Measurements from ENCODE around the gene AUTS2. TPM values are rescaled to one million over a fixed set of nuclear protein-coding genes. Genes with fewer than 3 reads are reported as not detected.

Gene AUTS2
- total RNA-seq, 1 experiment from 2014 or later = 256 TPM

DNA sequence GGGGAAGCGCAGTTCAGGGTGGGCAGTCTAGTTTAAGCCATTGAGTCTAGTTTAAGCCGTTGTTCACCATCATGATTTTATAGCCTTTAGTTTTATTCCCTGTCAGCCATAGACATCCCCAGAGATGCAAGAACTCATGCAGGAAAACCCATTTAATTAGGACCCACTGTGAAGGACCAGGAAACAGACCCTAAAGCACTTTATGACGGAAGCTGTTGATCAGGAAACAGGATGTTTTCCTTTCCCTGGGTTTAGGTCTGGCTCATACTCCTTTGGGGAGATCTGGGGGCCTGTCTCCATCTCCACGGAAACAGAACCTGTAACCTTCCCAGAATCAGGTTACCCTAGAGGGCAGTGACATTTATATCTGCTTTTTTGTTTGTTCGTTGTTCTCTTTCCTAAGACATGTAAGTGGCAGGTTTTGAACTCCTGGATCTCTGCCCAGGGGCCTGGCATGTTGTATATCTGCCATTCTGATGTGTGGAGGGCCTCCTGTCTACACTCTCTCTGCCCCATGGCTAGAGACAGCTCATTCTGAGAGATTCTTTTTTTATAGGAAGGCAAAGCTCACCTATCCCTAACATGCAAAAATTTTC is 876.5 kb downstream of the AUTS2 start:
- H3K27ac Mint-ChIP-seq = no peak overlapping the region
- Histone ChIP-seq H2BK12ac (ENCODE audit: insufficient read length, low read depth, low read length) (no peak overlapping the region), H4K91ac (ENCODE audit: insufficient read length, low read depth, low read length) (no peak overlapping the region), H3K56ac (ENCODE audit: insufficient read length, low read depth, low read length) (no peak overlapping the region), H3K79me2 (ENCODE audit: insufficient read depth, low read length) (no peaks in the 10 kb centered on the region), H4K8ac (replicated peaks; ENCODE audit: insufficient read length, low read depth, low read length) (no peak overlapping the region), H3K18ac (ENCODE audit: insufficient read length, low read depth, low read length) (no peak overlapping the region), H3T11ph (ENCODE audit: low read length) (no peak overlapping the region), H3K23ac (ENCODE audit: insufficient read length, low read depth, low read length) (no peak overlapping the region), H3K4me1 (ENCODE audit: insufficient read depth, low read length) (no peaks in the 10 kb centered on the region), H3K23me2 (ENCODE audit: insufficient read length, low read depth, low read length, poor library complexity, severe bottlenecking) (no peaks in the 10 kb centered on the region), H3K14ac (ENCODE audit: insufficient read depth, low read length) (no peak overlapping the region), H4K20me1 (ENCODE audit: control insufficient read depth, insufficient read depth, insufficient read length) (no peaks in the 10 kb centered on the region), H3K27ac (ENCODE audit: insufficient read length, low read depth, low read length) (no peak overlapping the region), H2AK5ac (ENCODE audit: insufficient read length, low read length) (no peak overlapping the region), H2BK5ac (ENCODE audit: insufficient read length, low read length) (no peak overlapping the region), H3K9me3 (ENCODE audit: control insufficient read depth, low read depth, low read length) (no peaks in the 10 kb centered on the region), H2BK120ac (ENCODE audit: low read depth, low read length, poor library complexity, severe bottlenecking) (no peak overlapping the region), H3K27me3 (ENCODE audit: insufficient read depth, low read length) (no peaks in the 10 kb centered on the region), H3K9ac (ENCODE audit: extremely low read depth, insufficient read length, low read length) (no peak overlapping the region), H2BK15ac (ENCODE audit: low read depth, low read length) (no peak overlapping the region), H4K5ac (ENCODE audit: insufficient read length, low read depth, low read length) (no peak overlapping the region), H2AFZ (ENCODE audit: low read length) (no peak overlapping the region), H3K79me1 (ENCODE audit: insufficient read depth, low read depth, low read length, poor library complexity, severe bottlenecking) (no peaks in the 10 kb centered on the region), H3K4ac (ENCODE audit: low read depth, low read length) (no peak overlapping the region), H2BK20ac (ENCODE audit: low read depth, low read length, poor library complexity, severe bottlenecking) (no peak overlapping the region), H3K4me2 (ENCODE audit: insufficient read depth, insufficient read length, low read length) (no peak overlapping the region)
- no peaks in the 10 kb centered on the region for H3K27me3 Mint-ChIP-seq (ENCODE audit: low read depth)
- no peak for DNase-seq
- no peaks in the 10 kb centered on the region for H3K36me3 Mint-ChIP-seq (ENCODE audit: insufficient read depth in 1 of 3, low read depth in 3 of 3)
- TF ChIP-seq, protein P1, sequence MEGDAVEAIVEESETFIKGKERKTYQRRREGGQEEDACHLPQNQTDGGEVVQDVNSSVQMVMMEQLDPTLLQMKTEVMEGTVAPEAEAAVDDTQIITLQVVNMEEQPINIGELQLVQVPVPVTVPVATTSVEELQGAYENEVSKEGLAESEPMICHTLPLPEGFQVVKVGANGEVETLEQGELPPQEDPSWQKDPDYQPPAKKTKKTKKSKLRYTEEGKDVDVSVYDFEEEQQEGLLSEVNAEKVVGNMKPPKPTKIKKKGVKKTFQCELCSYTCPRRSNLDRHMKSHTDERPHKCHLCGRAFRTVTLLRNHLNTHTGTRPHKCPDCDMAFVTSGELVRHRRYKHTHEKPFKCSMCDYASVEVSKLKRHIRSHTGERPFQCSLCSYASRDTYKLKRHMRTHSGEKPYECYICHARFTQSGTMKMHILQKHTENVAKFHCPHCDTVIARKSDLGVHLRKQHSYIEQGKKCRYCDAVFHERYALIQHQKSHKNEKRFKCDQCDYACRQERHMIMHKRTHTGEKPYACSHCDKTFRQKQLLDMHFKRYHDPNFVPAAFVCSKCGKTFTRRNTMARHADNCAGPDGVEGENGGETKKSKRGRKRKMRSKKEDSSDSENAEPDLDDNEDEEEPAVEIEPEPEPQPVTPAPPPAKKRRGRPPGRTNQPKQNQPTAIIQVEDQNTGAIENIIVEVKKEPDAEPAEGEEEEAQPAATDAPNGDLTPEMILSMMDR (conservative IDR thresholded peaks at IDR 0.05) = no peak
- peaks cover 5 to 7% of the 10 kb centered on the region in 2 experiments for H3K4me1 Mint-ChIP-seq
- WGBS (ENCODE audit: extremely low coverage, insufficient read length, low lambda C conversion rate) = no CpG with 5 or more reads among the region's 5 CpGs
- no peaks in the 10 kb centered on the region for H3K9me3 Mint-ChIP-seq
- H3K4me3 Mint-ChIP-seq = no peak overlapping the region

Measured in H9 (cell line).